ENCODE results near the gene EYA3. TPM values are rescaled to one million over a fixed set of nuclear protein-coding genes. Genes with fewer than 3 reads are reported as not detected.

EYA3 gene
- total RNA-seq, 1 experiment from 2014 or later = 32.7 TPM

DNA sequence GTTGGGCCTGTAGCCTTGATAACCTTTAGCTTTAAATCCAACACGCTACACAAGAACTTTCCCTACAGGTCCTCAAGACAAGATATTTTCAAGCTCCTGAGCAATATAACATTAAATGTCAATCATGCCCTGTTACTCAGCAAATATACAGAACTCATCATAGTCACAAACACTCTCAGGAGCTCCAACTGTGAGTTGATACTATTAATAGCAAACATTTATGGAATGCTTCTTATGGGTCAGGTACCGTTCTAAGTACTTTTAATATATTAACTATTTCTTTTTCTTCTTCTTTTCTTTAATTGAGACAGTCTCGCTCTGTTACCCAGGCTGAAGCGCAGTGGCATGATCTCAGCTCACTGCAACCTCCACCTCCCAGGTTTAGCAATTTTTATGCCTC lies 10.1 kb downstream of the EYA3 start:
- no peak overlapping the region for H3K14ac ChIP-seq (ENCODE audit: insufficient read depth, low read length)
- H4K20me1 ChIP-seq (ENCODE audit: control insufficient read depth, insufficient read depth, insufficient read length) = no peaks in the 10 kb centered on the region
- H3K27me3 ChIP-seq (ENCODE audit: insufficient read depth, low read length) = no peaks in the 10 kb centered on the region
- H3K4me2 ChIP-seq (ENCODE audit: insufficient read depth, insufficient read length, low read length) = no peak overlapping the region
- no peak overlapping the region for H2BK12ac ChIP-seq (ENCODE audit: insufficient read length, low read depth, low read length)
- DNase-seq = no peak
- no peak overlapping the region for H3T11ph ChIP-seq (ENCODE audit: low read length)
- no CpG with 5 or more reads among the region's 4 CpGs for WGBS (ENCODE audit: extremely low coverage, insufficient read length, low lambda C conversion rate)
- Mint-ChIP-seq H3K27ac (no peak overlapping the region), H3K9me3 (no peaks in the 10 kb centered on the region), H3K4me3 (no peak overlapping the region), H3K27me3 (ENCODE audit: low read depth) (no peaks in the 10 kb centered on the region), H3K36me3 (ENCODE audit: insufficient read depth in 1 of 3, low read depth in 3 of 3) (peaks cover 1 to 11% (median 11%) of the 10 kb centered on the region in 3 experiments; a peak in 3 of 7 replicates), H3K4me1 (no peaks in the 10 kb centered on the region)
- H3K56ac ChIP-seq (ENCODE audit: insufficient read length, low read depth, low read length) = no peak overlapping the region
- H3K4ac ChIP-seq (ENCODE audit: low read depth, low read length) = no peak overlapping the region
- no peak overlapping the region for H2BK20ac ChIP-seq (ENCODE audit: low read depth, low read length, poor library complexity, severe bottlenecking)
- H3K27ac ChIP-seq (ENCODE audit: insufficient read length, low read depth, low read length) = no peak overlapping the region
- no peak overlapping the region for H4K5ac ChIP-seq (ENCODE audit: insufficient read length, low read depth, low read length)
- no peaks in the 10 kb centered on the region for H3K23me2 ChIP-seq (ENCODE audit: insufficient read length, low read depth, low read length, poor library complexity, severe bottlenecking)
- H3K18ac ChIP-seq (ENCODE audit: insufficient read length, low read depth, low read length) = no peak overlapping the region
- H2AK5ac ChIP-seq (ENCODE audit: insufficient read length, low read length) = no peak overlapping the region
- no peak overlapping the region for H3K23ac ChIP-seq (ENCODE audit: insufficient read length, low read depth, low read length)
- H4K8ac ChIP-seq (replicated peaks; ENCODE audit: insufficient read length, low read depth, low read length) = no peak overlapping the region
- H3K9ac ChIP-seq (ENCODE audit: extremely low read depth, insufficient read length, low read length) = no peak overlapping the region
- H3K4me1 ChIP-seq (ENCODE audit: insufficient read depth, low read length) = no peaks in the 10 kb centered on the region
- H2AFZ ChIP-seq (ENCODE audit: low read length) = no peak overlapping the region
- peaks cover 2% of the 10 kb centered on the region; the same call in 1 of the 2 replicates for H3K79me2 ChIP-seq (ENCODE audit: insufficient read depth, low read length)
- H2BK15ac ChIP-seq (ENCODE audit: low read depth, low read length) = no peak overlapping the region
- no peaks in the 10 kb centered on the region for H3K9me3 ChIP-seq (ENCODE audit: control insufficient read depth, low read depth, low read length)
- TF ChIP-seq, protein P1, sequence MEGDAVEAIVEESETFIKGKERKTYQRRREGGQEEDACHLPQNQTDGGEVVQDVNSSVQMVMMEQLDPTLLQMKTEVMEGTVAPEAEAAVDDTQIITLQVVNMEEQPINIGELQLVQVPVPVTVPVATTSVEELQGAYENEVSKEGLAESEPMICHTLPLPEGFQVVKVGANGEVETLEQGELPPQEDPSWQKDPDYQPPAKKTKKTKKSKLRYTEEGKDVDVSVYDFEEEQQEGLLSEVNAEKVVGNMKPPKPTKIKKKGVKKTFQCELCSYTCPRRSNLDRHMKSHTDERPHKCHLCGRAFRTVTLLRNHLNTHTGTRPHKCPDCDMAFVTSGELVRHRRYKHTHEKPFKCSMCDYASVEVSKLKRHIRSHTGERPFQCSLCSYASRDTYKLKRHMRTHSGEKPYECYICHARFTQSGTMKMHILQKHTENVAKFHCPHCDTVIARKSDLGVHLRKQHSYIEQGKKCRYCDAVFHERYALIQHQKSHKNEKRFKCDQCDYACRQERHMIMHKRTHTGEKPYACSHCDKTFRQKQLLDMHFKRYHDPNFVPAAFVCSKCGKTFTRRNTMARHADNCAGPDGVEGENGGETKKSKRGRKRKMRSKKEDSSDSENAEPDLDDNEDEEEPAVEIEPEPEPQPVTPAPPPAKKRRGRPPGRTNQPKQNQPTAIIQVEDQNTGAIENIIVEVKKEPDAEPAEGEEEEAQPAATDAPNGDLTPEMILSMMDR (conservative IDR thresholded peaks at IDR 0.05) = no peak
- H2BK5ac ChIP-seq (ENCODE audit: insufficient read length, low read length) = no peak overlapping the region
- peaks cover 3% of the 10 kb centered on the region for H3K79me1 ChIP-seq (ENCODE audit: insufficient read depth, low read depth, low read length, poor library complexity, severe bottlenecking)
- H2BK120ac ChIP-seq (ENCODE audit: low read depth, low read length, poor library complexity, severe bottlenecking) = no peak overlapping the region
- H4K91ac ChIP-seq (ENCODE audit: insufficient read length, low read depth, low read length) = no peak overlapping the region

Measured in H9 (cell line).